Measurements from ENCODE around the gene MAP3K15. TPM values are rescaled to one million over a fixed set of nuclear protein-coding genes. Genes with fewer than 3 reads are reported as not detected.

MAP3K15 gene
- total RNA-seq, 1 experiment from 2014 or later = 1.2 TPM

DNA sequence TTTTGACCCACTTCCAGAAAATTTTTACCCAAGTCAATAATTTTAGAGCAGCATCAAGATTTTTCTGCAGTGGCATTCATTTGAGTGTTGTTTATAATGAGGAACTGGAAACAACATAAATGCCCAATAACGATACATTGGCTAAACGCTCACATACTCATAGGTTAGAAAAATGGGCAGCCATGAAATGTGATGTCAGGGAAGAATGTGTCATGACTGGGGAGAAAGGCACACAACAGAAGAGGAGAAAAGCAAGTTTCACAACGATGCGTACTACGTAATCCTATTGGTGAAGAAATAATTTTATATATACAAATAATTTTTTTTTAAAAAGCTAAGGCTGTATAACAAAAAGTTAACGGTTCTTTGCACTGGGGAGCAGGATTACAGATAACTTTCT lies 33.6 kb upstream of the MAP3K15 start:
- no peak overlapping the region for H2BK15ac ChIP-seq (ENCODE audit: low read depth, low read length)
- H3K23me2 ChIP-seq (ENCODE audit: insufficient read length, low read depth, low read length, poor library complexity, severe bottlenecking) = no peaks in the 10 kb centered on the region
- no peak overlapping the region for H3T11ph ChIP-seq (ENCODE audit: low read length)
- DNase-seq = no peak
- H2BK12ac ChIP-seq (ENCODE audit: insufficient read length, low read depth, low read length) = no peak overlapping the region
- no peak overlapping the region for H3K4me2 ChIP-seq (ENCODE audit: insufficient read depth, insufficient read length, low read length)
- Mint-ChIP-seq H3K4me1 (no peaks in the 10 kb centered on the region), H3K36me3 (ENCODE audit: insufficient read depth in 1 of 3, low read depth in 3 of 3) (peaks cover 2 to 5% (median 3%) of the 10 kb centered on the region in 3 experiments; a peak in 5 of 7 replicates), H3K27ac (no peak overlapping the region), H3K4me3 (no peak overlapping the region), H3K27me3 (ENCODE audit: low read depth) (no peaks in the 10 kb centered on the region; the same call in 1 of the 2 replicates), H3K9me3 (peaks cover 64 to 73% of the 10 kb centered on the region in 2 experiments)
- H2AK5ac ChIP-seq (ENCODE audit: insufficient read length, low read length) = no peak overlapping the region
- H3K27me3 ChIP-seq (ENCODE audit: insufficient read depth, low read length) = no peaks in the 10 kb centered on the region
- no peak overlapping the region for H4K8ac ChIP-seq (replicated peaks; ENCODE audit: insufficient read length, low read depth, low read length)
- no peak overlapping the region for H2BK120ac ChIP-seq (ENCODE audit: low read depth, low read length, poor library complexity, severe bottlenecking)
- no peaks in the 10 kb centered on the region for H3K4me1 ChIP-seq (ENCODE audit: insufficient read depth, low read length)
- no peak overlapping the region for H3K18ac ChIP-seq (ENCODE audit: insufficient read length, low read depth, low read length)
- H3K56ac ChIP-seq (ENCODE audit: insufficient read length, low read depth, low read length) = no peak overlapping the region
- H3K27ac ChIP-seq (ENCODE audit: insufficient read length, low read depth, low read length) = no peak overlapping the region
- H3K79me1 ChIP-seq (ENCODE audit: insufficient read depth, low read depth, low read length, poor library complexity, severe bottlenecking) = no peaks in the 10 kb centered on the region
- TF ChIP-seq, protein P1, sequence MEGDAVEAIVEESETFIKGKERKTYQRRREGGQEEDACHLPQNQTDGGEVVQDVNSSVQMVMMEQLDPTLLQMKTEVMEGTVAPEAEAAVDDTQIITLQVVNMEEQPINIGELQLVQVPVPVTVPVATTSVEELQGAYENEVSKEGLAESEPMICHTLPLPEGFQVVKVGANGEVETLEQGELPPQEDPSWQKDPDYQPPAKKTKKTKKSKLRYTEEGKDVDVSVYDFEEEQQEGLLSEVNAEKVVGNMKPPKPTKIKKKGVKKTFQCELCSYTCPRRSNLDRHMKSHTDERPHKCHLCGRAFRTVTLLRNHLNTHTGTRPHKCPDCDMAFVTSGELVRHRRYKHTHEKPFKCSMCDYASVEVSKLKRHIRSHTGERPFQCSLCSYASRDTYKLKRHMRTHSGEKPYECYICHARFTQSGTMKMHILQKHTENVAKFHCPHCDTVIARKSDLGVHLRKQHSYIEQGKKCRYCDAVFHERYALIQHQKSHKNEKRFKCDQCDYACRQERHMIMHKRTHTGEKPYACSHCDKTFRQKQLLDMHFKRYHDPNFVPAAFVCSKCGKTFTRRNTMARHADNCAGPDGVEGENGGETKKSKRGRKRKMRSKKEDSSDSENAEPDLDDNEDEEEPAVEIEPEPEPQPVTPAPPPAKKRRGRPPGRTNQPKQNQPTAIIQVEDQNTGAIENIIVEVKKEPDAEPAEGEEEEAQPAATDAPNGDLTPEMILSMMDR (conservative IDR thresholded peaks at IDR 0.05) = no peak
- H4K91ac ChIP-seq (ENCODE audit: insufficient read length, low read depth, low read length) = no peak overlapping the region
- H2AFZ ChIP-seq (ENCODE audit: low read length) = no peak overlapping the region
- no peak overlapping the region for H3K4ac ChIP-seq (ENCODE audit: low read depth, low read length)
- H2BK20ac ChIP-seq (ENCODE audit: low read depth, low read length, poor library complexity, severe bottlenecking) = no peak overlapping the region
- WGBS (ENCODE audit: extremely low coverage, insufficient read length, low lambda C conversion rate) = no CpG with 5 or more reads among the region's 6 CpGs
- H3K9ac ChIP-seq (ENCODE audit: extremely low read depth, insufficient read length, low read length) = no peak overlapping the region
- H4K5ac ChIP-seq (ENCODE audit: insufficient read length, low read depth, low read length) = no peak overlapping the region
- no peak overlapping the region for H2BK5ac ChIP-seq (ENCODE audit: insufficient read length, low read length)
- H3K14ac ChIP-seq (ENCODE audit: insufficient read depth, low read length) = no peak overlapping the region
- H3K79me2 ChIP-seq (ENCODE audit: insufficient read depth, low read length) = no peaks in the 10 kb centered on the region
- no peaks in the 10 kb centered on the region for H4K20me1 ChIP-seq (ENCODE audit: control insufficient read depth, insufficient read depth, insufficient read length)
- peaks cover 59% of the 10 kb centered on the region for H3K9me3 ChIP-seq (ENCODE audit: control insufficient read depth, low read depth, low read length)
- H3K23ac ChIP-seq (ENCODE audit: insufficient read length, low read depth, low read length) = no peak overlapping the region
